ENCODE results near the gene RHOH.
A peak's percentile ranks its signal among the peaks of the same experiment; 100 is the strongest.
"Not testable (repeated sequence)": the region's sequence is repeated elsewhere in the genome, so short reads cannot be mapped to it uniquely, and the experiment has no call there.

RHOH gene

DNA sequence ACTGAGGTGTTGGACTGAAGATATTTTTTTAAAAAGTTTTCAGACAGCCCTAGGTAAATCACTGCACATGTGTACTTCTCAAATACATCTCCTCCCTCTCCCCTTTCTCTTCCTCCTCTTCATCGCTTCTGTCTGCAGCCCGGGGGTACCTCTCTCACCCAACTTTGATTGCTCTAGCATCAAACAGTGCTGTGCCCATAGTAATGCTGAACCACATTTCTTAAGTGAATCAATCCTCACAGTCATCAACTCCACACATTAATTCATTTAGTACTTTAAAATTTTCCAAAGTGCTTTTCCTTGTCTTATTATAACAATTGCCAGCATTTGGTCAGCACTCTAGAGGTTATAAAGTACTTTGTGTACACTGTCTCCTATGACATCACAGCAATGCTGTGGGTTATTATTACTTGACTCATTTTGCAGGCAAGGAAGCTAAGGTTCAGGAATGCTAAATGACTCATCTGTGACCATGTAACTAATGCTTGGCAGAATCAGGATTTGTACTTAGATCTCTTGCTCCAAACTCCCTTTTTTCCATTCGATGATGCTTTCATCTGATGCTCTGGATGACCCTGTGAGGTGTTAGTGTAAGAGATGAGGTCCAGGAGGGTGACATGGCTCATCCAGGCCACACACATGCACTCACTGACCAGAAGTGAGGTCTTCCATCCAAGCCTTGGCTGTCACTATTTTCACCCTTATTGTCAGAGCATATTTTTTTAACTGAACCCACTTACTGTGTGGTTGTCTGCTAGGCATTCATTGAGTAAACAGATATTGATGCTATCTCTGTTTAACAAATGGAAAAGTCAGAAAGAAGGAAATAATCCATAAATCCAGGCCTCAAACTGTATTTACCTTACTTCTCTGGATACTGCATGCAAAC, 58.8 kb downstream of the RHOH start:
- peak; percentile 23 for FAIRE-seq

DNA sequence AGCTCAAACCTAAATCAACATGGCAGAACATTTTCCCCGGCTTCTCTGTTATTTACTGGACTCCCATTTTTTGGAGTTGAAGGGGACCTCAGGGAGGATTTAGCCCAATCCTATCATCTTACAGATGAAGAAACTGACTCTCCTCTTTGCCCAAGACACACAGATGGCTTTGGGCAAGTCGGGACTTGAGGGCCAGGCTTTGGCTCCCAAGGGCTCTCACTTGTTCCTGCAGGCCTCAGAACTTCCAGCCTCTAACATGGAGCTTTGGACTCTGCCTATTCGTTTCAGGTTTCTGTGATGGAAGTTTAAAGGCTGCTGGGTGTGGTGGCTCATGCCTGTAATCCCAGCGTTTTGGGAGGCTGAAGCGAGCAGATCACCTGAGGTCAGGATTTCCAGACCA, 59.5 kb downstream of the RHOH start:
- DNase-seq (ENCODE audit: insufficient read length, low spot score): no peak
- no peak for FAIRE-seq

More for the DNA sequence above, 58.8 kb downstream of the RHOH start:
- peak; percentile 81 for DNase-seq (ENCODE audit: insufficient read length, low spot score)

DNA sequence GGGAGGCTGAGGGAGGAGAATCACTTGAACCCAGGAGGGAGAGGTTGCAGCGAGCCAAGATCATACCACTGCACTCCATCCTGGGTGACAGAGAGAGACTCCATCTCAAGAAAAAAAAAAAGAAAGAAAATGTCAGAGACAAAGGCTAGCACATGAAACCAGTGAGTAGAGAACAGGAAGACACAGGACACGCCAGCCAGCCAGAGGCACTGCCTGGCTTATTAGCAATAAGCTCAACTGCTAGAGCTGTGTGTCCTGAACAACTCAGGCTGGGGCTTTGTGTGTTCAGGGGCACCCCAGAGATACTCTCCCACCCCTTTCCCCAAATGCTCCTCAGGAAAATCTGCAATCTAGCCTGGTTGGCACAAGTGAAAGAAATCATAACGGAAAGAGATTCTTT, 60.0 kb downstream of the RHOH start:
- no peak for FAIRE-seq
- DNase-seq (ENCODE audit: insufficient read length, low spot score): no peak

DNA sequence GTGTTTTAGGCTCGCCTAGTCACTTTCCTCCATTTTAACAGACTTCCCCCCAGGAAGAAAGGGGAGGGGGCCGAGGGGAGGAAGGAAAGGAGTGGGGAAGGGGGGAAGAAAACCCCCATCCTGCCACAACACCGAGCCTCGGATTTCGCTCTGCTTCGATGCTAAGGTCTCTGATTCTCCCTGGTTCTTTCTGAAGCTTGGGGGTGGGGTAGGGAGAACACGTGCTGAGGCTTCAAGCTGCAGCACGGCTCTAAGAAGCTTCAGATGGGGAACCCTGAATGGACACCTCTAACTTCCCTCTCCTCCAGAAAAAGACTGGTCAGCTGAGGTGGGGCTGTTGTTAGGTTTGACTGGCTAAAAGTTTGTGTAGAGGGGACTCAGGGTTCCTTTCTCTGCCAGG, 61.8 kb downstream of the RHOH start:
- DNase-seq (ENCODE audit: insufficient read length, low spot score) (no peak), FAIRE-seq (no peak)

DNA sequence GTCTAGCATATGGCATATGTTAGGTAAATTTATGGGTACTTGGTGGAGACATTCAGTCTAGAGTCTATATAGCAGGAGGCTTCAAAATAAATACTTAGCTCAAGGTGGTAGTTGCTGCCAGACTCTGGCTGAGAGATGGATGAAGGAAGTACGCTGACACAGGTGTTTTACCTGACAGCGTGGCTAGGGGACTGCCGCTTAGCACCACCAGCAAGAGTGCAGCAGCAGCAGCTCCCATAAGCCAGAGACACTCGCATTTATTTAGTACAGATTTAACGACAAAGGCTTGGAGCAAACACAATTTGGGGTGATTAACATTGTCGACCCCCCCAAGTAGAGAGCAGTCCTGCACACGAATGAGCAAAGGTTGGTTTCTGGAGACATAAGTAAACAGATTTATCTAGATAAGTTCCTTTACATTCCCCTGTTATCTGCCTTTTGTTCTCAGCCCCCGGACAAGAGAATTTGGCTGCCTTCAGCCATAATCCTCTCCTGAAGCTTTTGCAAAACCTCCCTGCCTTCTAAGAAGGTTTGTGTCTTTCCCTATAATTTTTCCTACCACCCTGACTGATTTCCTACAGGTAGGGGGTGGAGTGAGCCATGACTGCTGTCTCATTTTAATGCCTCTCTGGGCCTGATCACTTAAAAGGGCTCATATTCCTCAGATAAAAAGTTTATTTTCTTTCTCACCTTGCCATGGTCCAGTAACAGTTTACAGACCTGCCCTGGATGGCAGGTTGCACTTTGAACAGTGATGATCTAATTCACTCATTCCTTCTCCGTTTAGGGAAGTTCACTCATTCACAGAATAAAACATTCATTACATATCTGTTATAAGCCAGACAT, 64.6 kb downstream of the RHOH start:
- DNase-seq (ENCODE audit: insufficient read length, low spot score): no peak
- no peak for FAIRE-seq

DNA sequence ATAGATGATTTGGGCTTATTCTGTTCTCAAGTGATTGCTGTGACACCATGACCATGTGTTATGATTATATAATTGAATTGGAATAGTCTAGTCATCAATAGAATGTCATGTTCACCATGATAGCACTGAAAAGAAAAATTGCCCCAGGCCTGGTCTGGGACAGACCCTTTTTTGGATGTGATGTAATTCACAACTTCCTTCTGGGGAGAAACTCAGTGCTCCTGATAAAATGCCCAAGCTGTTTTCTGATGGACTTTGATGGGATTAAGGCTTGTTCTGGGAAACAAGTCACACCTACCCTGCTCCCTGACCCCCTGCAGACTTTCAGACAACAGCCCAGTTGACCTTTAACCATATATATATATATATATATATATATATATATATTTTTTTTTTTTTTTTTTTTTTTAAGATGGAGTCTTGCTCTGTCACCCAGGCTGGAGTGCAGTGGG, 65.3 kb downstream of the RHOH start:
- FAIRE-seq (no peak), DNase-seq (ENCODE audit: insufficient read length, low spot score) (no peak)

DNA sequence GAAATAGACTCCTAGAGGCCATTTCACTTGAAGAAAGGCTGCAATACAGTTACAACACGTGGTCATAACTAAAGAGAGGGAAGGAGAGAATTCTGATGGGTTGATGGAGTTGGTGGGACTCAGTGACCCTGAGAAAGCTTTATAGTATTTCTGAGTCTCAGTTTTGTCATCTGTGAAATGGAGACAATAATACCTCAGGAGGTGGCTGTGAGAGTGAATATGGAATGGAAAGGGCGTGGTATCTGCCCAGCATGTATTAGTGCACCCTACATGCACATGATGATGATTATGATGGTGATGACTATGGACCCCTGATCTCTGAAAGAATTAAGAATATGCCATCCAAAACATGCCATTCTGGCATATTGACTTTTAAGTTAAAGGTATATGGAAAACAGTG, 66.0 kb downstream of the RHOH start:
- DNase-seq (ENCODE audit: insufficient read length, low spot score): no peak
- FAIRE-seq: no peak

DNA sequence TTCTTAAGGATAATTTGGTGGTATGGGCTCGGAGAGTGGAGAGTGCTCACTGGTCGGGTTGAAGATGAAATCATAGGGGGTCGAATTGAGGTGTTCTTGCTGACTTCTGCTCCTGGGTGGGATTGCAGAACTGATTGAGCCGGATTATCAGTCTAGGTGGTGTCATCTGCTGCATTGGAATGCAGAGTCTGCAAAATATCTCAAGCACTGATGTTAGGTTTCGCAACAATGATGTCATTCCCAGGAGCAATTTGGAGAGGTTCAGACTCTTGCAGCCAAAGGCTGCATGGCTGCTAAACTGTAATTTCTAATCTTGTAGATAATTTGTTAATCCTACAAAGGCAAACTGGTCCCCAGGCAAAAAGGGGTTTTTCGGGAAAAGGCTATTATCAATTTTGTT, 67.7 kb downstream of the RHOH start:
- no peak for DNase-seq (ENCODE audit: insufficient read length, low spot score)
- no peak for FAIRE-seq

DNA sequence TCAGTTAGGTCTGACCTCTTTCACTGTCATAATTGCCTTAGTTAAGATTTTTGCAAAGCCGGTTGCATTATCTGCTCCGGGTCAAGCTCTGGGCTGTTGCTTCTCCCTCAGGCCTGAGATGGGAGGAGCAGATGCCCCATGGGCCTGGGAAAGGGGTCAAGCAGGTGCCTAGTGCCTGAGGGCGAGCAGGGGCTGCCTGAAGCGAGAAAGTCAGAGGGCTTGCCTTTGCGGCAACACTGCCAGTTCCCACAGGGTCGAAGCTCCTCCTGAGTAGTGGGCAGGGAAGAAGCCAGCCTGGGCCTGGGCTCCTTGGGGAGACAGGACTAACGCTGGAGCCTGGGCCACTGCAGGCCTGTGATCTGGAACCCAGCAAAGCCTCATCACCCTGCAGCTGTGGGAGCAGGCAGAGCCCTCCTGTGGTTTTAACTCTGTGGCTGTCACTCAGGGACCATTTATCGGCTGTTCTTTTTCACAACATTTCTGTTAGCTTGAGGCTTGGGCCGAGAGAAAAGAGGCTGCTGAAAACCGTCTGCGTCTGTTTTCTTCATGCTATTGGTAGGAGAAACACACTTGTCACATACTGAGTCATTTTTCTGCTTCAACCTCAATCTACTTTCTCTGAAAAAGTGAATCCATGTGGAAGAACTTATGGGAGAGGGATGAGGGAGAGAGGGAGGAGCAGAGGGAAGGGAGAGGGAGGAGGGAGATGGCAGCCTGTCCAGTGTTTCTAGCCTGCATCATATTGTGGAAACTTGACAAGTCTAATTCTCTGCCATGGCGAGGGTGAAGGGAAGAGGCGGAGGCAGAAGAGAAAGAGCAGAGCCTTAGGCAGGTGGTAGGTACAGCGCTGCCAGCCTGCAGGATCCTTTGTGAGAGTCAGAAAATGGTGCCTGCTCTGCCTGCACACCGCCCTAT, 68.4 kb downstream of the RHOH start:
- FAIRE-seq: no peak

DNA sequence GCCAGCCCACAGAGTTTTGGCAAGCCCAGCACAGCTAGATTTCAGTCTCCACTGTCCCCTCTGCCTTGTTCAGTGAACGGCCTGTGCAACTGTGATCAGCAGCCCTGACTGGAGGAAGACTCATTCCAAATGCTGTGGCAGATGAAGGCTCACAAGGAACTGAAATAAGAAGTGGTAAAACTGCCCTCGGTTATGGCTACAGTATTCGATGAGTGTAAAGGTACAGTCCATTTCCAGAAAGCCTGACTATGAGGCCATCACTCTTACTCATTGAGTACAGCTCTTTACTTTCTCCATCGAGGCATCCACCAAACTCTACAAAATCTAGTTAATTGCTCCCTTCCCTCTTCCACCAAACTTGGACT, 69.1 kb downstream of the RHOH start:
- FAIRE-seq: peak; percentile 28
- no peak for DNase-seq (ENCODE audit: insufficient read length, low spot score)

More for the DNA sequence above, 68.4 kb downstream of the RHOH start:
- no peak for DNase-seq (ENCODE audit: insufficient read length, low spot score)

DNA sequence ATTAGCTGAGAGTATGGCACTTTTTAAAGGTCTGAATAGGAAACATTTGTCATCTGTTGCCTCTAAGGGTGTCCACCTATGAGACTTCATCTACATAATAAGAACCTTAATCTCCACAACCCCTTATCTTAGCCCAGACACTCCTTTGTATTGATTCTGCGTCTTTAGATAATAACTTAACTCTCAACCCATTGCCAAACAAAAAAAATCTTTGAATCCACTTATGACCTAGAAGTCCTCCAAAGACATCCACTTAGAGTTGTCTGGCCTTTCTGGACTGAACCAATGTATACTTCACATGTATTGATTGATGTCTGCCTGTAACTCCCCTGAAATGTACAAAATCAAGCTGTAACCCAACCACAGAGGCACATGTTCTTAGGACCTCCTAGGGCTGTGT, 72.3 kb downstream of the RHOH start:
- FAIRE-seq: no peak

DNA sequence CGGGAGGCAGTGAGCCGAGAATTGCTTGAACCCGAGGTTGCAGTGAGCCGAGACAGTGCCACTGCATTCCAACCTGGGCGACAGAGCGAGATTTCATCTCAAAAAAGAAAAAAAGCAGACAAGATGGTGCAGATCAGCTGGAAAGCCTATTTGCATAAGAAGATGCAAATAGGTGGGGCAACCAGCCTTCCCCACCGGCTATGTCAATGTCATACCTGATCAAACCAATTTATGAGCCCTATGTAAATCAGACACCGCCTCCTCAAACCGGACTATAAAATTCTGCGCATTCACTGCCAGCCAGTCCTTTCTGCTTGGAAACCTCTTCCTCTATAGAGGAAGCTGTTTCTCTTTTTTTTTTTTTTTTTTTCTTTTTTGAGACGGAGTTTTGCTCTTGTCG, 73.8 kb downstream of the RHOH start:
- no peak for DNase-seq (ENCODE audit: insufficient read length, low spot score)
- FAIRE-seq: no peak

More for the DNA sequence above, 72.3 kb downstream of the RHOH start:
- no peak for DNase-seq (ENCODE audit: insufficient read length, low spot score)

DNA sequence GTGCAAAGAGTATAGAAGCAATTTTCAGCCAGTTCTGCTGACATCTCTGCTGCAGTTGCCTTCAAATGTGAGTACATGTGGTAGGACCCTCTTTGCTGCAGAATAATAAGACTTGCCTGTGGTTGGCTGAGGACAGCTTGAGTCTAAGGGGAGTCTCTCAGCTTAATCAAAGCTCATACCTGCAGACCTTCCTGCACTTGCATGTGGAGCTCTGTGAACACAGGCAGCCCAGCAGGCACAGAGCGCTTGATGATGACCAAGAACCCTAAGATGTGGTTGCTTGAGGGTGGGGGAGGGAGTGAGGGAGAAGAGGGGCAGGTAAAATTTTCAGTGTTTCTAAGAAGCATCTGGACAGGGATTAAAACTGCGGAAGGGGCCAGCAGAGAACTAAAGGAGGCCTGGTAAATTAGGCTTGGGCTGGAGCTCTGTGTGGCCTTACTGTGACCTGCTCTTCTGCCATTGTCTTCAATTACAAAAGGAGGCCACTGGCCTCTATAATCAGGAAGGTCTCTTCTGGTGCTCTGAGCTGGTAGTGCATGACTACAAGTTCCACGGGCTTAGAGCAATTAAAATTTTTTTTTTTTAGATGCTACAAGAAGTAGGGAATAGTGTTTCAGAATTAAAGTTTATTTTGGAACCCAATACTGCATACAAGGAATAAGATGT, 78.4 kb downstream of the RHOH start:
- DNase-seq (ENCODE audit: insufficient read length, low spot score): no peak
- FAIRE-seq: no peak

DNA sequence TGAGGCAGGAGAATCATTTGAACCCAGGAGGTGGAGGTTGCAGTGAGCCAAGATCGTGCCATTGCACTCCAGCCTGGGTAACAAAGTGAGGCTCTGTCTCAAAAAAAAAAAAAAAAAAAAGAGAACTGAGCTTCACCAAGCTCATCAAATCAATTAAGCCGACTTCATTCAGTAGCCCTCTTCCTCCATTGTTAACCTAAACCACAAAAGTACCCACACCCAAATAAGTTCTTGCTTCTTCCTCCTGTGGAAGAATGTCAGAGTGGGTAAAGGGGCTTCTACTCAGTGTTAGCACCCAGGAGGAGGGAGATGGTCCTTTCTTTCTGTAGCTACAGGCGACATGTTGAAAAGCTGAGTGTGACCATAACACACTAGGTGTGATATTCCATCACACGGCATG, 79.7 kb downstream of the RHOH start:
- DNase-seq (ENCODE audit: insufficient read length, low spot score) (no peak), FAIRE-seq (no peak)

DNA sequence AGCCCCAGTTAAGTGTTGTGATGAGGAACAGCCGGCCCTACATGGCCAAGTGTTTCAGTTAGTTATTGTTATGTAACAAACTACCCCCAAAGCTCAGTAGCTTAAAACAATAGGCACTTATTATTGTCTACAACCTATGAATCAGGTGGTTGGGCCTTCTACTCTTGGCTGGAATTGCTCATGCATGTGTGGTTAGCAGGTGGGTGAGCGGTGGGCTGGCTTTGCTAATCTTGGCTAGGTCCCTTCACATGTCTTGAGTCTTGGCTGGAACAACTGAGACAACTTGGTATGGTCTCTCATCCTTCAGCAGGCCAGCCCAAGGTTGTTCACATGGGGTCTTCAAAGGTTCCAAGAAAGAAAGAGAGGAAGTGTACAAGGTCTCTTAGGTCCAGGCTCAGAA, 83.8 kb downstream of the RHOH start:
- DNase-seq (ENCODE audit: insufficient read length, low spot score) (no peak), FAIRE-seq (no peak)

DNA sequence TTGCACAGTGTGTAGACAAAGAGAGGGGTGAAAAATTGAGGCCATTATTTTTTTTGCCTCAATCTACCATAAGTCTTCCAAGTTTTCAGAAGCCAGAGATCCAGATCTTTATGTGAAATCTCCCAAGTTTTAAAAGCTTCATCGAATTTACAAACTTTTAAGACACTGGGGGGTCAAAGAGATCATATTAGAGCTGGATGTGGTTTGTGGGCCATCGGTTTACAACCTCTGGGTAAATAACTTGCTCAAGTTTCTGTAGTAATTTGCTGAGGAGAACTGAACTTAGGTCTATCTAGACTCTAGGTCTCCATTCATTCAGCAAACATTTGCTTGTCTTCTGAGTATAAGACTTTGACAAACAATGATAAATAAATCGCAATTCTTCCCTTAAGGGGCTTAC, 84.3 kb downstream of the RHOH start:
- FAIRE-seq: no peak
- DNase-seq (ENCODE audit: insufficient read length, low spot score): no peak

DNA sequence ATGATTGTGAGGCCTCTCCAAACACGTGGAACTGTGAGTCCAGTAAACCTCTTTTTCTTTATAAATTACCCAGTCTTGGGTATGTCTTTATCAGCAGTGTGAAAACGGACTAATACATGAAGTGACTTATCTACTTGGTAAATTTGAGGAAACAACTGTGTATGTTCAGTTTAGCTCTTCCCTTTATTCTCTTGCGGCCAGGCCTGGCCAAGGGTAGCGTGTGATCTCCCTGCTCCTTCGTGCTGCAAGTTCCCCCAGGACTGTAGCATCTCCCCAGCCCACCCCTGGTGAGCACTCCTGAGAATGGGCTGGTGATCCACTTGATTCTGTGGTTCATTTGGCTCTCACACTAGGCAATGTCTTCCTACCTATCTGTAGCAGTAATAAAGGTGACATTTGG, 85.1 kb downstream of the RHOH start:
- FAIRE-seq: no peak
- no peak for DNase-seq (ENCODE audit: insufficient read length, low spot score)

DNA sequence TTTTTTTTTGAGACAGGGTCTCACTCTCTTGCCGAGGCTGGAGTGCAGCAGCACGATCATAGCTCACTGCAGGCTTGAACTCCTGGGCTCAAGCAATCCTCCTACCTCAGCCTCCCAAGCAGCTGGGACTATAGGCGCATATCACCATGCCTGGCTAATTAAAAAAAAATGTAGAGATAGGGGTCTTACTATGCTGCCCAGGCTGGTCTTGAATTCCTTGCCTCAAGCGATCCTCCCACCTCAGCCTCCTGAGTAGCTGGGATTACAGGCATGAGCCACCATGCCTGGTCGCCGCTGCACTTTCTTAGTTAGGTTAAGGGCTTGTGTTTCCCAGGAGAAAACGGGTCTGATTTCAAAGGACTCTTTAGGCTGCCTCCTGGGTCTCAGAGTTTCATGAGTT, 86.0 kb downstream of the RHOH start:
- not testable (repeated sequence) for DNase-seq (ENCODE audit: insufficient read length, low spot score); FAIRE-seq

DNA sequence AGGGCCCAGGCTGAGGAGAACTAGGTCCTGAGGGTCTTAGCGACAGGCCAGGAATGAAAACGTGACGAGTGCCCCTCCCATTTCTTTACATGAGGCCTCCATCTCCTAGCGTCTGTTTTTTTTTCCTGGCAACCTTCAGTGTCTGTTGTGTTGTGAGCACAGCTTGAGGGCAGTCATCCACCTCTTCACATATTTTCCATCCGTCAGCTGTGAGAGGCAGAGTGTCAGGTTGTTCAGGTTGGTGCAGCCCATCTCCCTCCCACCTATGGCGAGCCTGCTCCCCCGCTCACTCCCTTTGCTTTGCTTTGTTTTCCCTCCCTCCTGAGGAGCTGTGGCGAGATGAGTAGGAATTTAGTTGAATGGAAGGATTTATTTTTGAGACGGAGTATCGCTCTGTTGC, 86.6 kb downstream of the RHOH start:
- no peak for DNase-seq (ENCODE audit: insufficient read length, low spot score)
- FAIRE-seq: no peak

DNA sequence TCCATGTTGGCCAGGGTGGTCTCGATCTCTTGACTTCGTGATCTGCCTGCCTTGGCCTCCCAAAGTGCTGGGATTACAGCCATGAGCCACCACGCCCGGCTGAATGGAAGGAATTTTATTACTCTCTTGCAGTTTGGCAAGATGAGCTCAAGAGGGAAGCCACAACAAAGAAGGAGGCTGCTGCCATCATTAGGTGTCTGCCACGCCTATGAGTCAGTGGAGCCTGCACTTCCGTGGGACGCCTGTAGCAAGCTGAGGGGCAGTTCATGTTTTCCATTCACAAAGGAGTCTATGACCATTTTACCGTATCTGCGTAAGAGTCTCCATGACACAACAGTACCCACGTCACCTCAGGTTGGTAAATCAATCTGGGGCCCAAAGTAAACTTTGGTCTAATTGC, 87.1 kb downstream of the RHOH start:
- FAIRE-seq (no peak), DNase-seq (ENCODE audit: insufficient read length, low spot score) (peak; percentile 48)

Data from HTR-8/SVneo (cell line).